IMR-90 (cell line): Measurements from ENCODE around the gene STK10.

Source experiments
- CEBPB ChIP-seq: IDR thresholded peaks from 2 replicates; pipeline ENCODE4 v1.6.1; 2012; ENCODE audit warnings: low read depth, low read length, improper control_type of control experiment
- CHD1 ChIP-seq: IDR thresholded peaks from 2 replicates; pipeline ENCODE4 v1.6.1; 2012; ENCODE audit warnings: low read depth, low read length, improper control_type of control experiment
- FOS ChIP-seq: fragments of 150-350 bp; IDR thresholded peaks from 2 replicates; pipeline ENCODE4 v1.6.1; 2016; ENCODE audit warnings: low read depth, low read length
- MAZ ChIP-seq: IDR thresholded peaks from 2 replicates; pipeline ENCODE4 v1.6.1; 2012; ENCODE audit warnings: low read depth, mild to moderate bottlenecking, low read length, improper control_type of control experiment, moderate library complexity, borderline replicate concordance
- MXI1 ChIP-seq: IDR thresholded peaks from 2 replicates; pipeline ENCODE4 v1.6.1; 2012; ENCODE audit warnings: low read depth, mild to moderate bottlenecking, low read length, moderate library complexity, borderline replicate concordance
- POLR2A ChIP-seq: IDR thresholded peaks from 2 replicates; pipeline ENCODE4 v1.6.1; 2012; ENCODE audit warnings: mild to moderate bottlenecking, low read depth, low read length
- RAD21 ChIP-seq: IDR thresholded peaks from 2 replicates; pipeline ENCODE4 v1.6.1; 2012; ENCODE audit warnings: low read length, improper control_type of control experiment
- RCOR1 ChIP-seq: IDR thresholded peaks from 2 replicates; pipeline ENCODE4 v1.6.1; 2012; ENCODE audit warnings: mild to moderate bottlenecking, low read length, improper control_type of control experiment; ENCODE audit not compliant: insufficient replicate concordance
- RFX5 ChIP-seq: IDR thresholded peaks from 2 replicates; pipeline ENCODE4 v1.8.0; 2012; ENCODE audit warnings: low read depth, mild to moderate bottlenecking, low read length, moderate library complexity
- SMC3 ChIP-seq: fragments of 150-350 bp; IDR thresholded peaks from 2 replicates; pipeline ENCODE4 v1.6.1; 2016; ENCODE audit warnings: low read depth, mild to moderate bottlenecking, antibody characterized with exemption, low read length, moderate library complexity
- TF ChIP-seq, protein P1 (sequence below): conservative IDR thresholded peaks from 2 replicates; pipeline ENCODE4 v1.5.1; 2012; ENCODE audit warnings: mild to moderate bottlenecking, low read depth, low read length, improper control_type of control experiment
- TF ChIP-seq, protein P2 (sequence below): fragments of 150-350 bp; IDR thresholded peaks from 2 replicates; pipeline ENCODE4 v1.6.1; 2016; ENCODE audit warnings: low read depth, mild to moderate bottlenecking, low read length, moderate library complexity, borderline replicate concordance

DNA sequence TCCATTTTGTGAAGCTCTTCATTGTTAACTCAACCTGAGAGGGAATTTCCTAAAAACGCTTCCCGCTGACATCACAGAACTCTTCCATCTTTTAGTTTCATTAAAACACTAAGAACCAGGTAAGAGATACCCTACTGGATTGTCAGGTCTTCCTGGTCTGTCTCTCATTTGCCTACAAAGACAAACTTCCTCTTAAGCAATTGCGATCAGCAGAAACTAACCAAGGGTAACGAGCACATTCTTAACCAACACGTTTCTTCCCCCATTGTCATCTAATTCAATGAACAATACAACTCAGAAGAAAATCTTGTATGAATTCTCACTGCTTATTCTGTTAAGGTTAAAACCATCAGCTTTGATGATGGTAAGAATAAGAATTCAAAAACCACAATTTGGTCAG lies 188.1 kb downstream of the STK10 start:
- TF ChIP-seq RFX5 (no peak), SMC3 (no peak), RCOR1 (no peak), POLR2A (no peak), FOS (no peak), CHD1 (no peak), RAD21 (no peak), MXI1 (no peak), MAZ (no peak), CEBPB (no peak)
- TF ChIP-seq, protein P1, sequence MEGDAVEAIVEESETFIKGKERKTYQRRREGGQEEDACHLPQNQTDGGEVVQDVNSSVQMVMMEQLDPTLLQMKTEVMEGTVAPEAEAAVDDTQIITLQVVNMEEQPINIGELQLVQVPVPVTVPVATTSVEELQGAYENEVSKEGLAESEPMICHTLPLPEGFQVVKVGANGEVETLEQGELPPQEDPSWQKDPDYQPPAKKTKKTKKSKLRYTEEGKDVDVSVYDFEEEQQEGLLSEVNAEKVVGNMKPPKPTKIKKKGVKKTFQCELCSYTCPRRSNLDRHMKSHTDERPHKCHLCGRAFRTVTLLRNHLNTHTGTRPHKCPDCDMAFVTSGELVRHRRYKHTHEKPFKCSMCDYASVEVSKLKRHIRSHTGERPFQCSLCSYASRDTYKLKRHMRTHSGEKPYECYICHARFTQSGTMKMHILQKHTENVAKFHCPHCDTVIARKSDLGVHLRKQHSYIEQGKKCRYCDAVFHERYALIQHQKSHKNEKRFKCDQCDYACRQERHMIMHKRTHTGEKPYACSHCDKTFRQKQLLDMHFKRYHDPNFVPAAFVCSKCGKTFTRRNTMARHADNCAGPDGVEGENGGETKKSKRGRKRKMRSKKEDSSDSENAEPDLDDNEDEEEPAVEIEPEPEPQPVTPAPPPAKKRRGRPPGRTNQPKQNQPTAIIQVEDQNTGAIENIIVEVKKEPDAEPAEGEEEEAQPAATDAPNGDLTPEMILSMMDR: no peak
- TF ChIP-seq, protein P2, sequence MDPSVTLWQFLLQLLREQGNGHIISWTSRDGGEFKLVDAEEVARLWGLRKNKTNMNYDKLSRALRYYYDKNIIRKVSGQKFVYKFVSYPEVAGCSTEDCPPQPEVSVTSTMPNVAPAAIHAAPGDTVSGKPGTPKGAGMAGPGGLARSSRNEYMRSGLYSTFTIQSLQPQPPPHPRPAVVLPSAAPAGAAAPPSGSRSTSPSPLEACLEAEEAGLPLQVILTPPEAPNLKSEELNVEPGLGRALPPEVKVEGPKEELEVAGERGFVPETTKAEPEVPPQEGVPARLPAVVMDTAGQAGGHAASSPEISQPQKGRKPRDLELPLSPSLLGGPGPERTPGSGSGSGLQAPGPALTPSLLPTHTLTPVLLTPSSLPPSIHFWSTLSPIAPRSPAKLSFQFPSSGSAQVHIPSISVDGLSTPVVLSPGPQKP: no peak
